NB4 (cell line): Measurements from ENCODE around the gene SLC22A7.

ENCODE experiments used
- CTCF ChIP-seq: IDR thresholded peaks from one replicate; pipeline ENCODE4 v1.5.1; 2012; ENCODE audit warnings: low read depth, low read length
- POLR2A ChIP-seq: IDR thresholded peaks from 2 replicates; pipeline ENCODE4 v1.6.1; 2011; ENCODE audit warnings: mild to moderate bottlenecking; ENCODE audit not compliant: insufficient read length; ENCODE audit errors: extremely low read depth

DNA sequence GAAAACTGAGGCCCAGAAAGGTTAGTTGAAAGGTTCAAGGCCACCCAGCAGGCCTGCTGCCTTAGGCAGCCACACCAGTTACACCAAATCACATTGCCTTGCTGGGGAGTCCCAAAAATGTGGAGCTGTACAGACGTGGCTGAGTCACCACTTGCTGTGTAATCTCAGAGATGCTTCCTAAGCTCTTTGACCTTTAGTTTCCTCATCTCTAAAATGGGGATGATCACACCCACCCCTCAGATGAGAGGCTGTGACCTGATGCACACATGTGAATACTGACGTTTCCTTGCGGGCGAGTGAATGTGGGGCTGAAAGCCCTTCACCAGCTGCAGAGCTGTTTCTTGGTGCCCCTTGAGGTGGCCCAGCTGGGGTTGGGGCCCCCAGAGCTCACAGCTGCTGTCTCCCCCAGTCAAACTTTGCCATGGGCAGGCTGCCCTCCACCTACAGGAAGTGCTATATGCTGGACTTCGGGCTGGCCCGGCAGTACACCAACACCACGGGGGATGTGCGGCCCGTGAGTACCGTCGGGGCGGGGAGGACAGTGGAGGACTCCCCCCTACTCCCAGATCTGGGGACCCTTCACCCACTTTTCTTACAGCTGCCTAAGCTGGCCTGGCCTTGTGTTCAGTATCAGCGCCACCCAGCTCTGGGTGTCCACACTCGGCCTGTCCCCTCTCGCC, 43.8 kb upstream of the SLC22A7 start:
- TF ChIP-seq CTCF (no peak), POLR2A (no peak)
